Fibroblast of skin of left quadriceps (primary cell): ENCODE measurements around the gene EIF5A.
"Not testable (repeated sequence)": the region's sequence is repeated elsewhere in the genome, so short reads cannot be mapped to it uniquely, and the experiment has no call there.

Source experiments
- DNase-seq, 2 experiments: peaks; one replicate each; pipeline ENCODE4 v3.0.0-alpha.2; 2013; ENCODE audit warnings: low read depth in 2 of 2

Gene EIF5A

DNA sequence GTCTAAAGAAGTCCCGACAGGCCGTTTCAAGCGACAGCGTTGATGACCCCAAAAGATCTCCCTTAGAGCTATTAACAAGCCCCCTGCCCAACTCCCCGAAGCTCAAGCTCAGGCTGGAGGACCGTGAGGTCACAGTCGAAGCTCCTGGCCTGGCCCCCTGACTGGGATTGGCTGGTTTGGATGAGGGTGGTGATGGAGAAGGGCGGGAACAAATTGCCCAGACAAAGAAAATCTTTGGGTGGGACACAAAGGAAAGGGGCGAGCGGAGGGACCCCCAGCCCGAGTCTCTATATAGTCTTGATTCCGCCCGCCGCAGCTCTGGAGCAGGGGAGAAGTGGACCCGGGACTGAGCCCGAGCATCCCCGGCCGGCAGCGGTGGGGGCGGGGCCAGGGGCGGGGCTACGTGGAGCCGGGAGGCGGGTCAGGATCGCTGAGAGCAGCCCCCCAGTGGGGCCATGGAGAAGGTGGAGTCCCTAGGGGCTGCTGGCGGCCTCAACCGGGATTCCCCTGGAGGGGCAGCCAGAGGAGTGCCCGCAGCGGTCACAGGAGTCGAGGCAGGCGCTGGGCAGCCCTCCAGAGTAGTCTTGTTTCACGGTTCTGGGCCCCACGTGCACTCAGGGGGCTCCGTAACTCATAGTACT is 22.7 kb downstream of the EIF5A start:
- DNase-seq: no peak

DNA sequence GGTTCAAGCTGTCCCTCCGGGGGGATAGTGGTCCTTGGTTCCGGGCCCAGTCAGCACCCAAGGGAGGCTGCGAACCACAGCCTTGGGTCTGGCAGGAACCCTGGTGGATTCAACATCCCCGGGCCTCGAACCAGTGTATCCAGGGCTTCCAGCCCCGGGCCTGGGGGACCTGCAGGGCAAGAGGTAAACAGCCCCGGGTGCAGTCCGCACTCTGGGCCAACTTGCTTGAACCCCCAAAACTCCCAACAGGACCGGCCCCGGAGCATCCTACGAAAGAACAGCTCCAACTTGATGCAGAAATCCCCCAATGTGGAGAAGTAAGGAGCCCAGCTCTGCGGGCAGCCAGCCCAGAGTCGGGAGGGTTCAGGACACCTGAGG is 23.2 kb downstream of the EIF5A start:
- no peak for DNase-seq

DNA sequence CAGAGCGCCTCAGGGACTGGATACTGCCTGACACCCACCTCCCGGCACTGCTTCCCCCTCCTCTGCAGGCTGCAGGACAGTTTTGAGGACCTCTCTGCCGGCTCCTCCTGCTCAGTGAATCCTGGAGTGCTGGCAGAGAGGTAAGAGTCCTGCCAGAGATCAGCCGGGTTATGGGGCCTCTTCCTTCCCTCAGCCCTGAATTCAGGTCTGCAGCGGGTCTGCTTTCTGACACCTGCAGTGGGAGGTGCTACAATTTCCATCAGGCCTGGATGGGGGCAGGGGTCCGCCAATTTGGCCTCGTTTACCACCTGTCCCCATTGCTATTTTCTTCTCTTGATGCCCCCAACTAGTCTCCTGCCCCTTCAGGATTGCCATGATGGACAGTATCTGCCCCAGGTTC is 24.7 kb downstream of the EIF5A start:
- no peak for DNase-seq

DNA sequence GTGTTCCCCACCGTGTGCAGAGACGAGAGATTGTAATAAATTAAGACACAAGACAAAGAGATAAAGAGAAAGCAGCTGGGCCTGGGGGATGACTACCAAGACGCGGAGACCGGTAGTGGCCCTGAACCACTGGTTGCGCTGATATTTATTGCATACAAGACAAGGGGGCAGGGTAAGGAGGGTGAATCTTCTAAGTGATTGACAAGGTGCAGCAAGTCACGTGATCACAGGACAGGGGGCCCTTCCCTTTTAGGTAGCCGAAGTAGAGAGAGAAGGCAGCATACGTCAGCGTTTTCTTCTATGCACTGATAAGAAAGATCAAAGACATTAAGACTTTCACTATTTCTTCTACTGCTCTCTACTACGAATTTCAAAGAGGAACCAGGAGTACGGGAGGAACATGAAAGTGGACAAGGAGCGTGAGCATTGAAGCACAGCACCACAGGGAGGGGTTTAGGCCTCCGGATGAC is 25.2 kb downstream of the EIF5A start:
- DNase-seq: not testable (repeated sequence)

DNA sequence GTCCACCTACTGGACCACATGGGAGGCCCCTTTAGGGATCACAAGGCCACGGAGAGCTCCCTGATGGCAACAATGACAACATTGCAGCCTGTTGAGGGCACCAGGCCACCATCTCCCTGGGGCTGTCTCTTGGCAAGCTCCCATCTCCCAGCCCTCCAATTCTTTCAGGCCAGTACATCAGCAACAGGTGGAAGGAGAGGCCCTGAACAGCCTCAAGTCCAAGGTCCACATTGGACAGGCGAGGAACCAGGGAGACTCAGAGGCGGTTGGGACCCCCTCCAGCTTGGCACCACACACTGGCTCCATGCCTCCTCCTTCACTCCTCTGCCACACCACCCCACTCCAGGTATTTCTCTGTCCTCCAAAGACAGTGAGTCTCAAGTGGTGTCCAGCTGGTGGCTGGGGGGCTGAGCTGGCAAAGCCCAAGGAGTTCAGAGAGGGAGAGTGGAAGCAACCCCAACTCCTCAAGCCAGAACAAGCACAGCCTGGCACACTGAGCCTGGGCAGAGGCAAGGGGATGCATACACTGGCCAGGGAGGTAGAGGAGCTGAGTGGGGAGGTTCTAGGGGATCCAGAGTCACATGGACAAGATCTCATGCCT is 27.6 kb downstream of the EIF5A start:
- no peak for DNase-seq

DNA sequence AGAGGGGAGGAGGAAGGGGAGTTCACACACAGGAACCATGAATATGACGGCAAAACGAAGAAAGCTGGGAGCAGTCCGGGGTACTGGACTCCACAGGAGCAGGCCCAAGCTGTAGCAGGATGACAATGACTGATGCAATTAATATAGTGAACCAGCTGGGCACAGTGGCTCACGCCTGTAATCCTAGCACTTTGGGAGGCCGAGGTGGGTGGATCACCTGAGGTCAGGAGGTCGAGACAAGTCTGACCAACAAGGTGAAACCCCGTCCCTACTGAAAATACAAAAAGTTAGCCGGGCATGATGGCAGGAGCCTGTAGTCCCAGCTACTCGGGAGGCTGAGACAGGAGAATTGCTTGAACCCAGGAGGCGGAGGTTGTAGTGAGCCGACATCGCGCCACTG is 28.3 kb downstream of the EIF5A start:
- not testable (repeated sequence) for DNase-seq

DNA sequence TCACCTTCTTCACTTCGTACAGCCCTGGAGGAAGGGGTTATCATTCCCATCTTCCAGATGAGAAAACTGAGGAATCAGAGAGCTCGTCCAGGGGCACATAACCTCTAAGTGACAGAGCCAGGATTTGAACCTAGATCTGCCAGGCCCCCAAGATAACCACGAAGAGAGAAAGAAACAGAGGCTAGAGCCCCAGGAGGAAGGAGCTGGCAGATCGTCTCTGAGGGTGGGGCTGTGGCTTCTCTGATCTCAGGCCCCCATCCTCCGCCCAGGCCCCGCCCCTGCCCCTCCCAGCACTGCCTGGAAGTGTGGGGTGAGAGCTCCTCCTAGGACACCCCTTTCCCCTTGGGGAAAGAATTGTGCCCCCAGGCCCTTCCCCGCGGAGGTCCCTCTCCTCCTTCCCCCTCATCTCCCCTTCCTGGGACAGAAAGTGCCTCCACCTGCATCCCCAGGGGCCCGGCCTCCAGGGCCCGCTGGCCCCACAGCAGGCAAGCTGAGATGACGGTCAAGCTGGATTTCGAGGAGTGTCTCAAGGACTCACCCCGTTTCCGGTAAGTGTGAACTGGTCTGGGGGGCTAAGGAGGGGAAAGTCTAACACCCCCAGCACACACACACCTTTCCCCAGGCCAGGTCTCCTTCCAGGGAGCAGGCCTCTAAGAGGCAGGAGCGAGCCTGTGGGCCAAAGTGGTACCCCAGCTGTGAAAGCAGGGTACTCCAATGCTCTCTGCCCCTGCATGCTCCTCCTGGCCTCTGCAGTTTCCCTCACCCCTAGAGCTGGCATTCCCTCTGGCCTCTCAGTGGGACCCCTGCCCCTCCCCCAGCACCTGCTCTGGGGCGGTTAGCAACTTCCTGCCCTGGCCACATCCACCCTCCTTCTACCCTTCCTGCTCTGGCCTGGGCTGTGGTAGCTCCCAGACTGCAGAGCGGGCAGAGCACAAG is 29.1 kb downstream of the EIF5A start, which contains the start of gene ACAP1:
TSS of gene ACAP1 (plus strand) at position 290 of the 936 bp plus-strand sequence. CDS start at position 496, 206 bp downstream.
- DNase-seq: no peak

DNA sequence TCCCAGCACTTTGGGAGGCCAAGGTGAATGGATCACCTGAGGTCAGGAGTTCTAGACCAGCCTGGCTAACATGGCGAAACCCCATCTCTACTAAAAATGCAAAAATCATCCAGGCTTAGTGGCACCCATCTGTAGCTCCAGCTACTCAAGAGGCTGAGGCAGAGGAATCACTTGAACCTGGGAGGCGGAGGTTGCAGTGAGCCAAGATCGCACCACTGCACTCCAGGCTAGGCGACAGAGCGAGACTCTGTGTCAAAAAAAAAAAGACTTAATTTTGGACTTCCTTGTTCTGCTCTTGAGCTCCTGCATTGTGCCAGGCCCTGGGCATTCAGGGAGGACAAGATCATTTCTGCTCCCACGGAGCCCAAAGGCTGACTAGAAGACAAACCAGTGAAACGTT is 30.2 kb downstream of the EIF5A start:
- not testable (repeated sequence) for DNase-seq

DNA sequence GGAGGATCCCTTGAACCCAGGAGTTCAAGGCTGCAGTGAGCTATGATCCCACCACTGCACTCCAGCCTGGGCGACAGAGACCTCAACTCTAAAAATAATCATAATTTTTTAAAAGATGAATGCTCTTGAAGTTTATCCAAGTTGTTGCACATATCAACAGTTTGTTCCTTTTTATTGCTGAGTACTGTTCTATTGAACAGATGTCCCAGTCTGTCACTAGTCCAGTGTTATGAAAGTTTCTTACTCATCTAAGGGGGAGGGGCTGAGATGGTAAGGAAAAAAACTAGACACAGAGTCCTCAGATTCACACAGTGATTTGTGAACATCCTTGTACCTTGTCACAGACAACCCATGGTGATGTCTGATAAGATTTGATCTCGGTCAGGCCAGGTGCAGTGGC is 32.8 kb downstream of the EIF5A start:
- no peak for DNase-seq

DNA sequence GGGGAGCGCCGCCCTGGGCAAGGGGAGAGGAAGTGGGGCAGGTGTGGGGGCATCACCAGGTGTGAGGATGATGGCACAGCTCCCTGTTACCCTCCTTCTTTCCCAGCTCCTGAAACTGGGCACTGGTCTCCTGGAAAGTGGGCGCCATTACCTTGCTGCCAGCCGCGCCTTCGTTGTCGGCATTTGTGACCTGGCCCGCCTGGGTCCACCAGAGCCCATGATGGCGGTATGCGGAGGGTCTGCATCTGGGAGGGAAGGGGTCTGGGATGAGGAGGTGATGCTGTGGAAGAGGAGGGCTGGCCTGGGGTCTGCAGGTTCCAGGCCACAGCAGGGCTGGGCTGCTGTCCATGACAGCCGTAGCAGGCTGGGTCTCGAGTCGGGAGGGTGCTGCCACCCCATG is 34.4 kb downstream of the EIF5A start:
- no peak for DNase-seq

DNA sequence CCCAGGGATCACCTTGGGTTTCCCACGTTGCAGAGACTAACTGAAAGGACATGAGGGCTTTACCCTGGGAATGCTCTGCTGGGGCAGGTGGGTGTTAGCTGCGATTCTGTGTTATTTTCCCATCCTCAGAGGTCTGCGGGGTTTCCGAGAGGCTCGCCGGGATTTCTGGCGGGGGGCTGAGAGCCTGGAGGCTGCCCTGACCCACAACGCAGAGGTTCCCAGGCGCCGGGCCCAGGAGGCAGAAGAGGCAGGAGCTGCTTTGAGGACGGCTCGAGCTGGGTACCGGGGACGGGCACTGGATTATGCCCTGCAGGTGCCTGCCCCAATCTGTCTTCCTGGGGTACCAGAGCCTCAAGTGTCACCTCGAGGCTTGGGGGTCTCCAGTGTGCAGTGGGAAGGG is 35.8 kb downstream of the EIF5A start:
- DNase-seq: no peak

DNA sequence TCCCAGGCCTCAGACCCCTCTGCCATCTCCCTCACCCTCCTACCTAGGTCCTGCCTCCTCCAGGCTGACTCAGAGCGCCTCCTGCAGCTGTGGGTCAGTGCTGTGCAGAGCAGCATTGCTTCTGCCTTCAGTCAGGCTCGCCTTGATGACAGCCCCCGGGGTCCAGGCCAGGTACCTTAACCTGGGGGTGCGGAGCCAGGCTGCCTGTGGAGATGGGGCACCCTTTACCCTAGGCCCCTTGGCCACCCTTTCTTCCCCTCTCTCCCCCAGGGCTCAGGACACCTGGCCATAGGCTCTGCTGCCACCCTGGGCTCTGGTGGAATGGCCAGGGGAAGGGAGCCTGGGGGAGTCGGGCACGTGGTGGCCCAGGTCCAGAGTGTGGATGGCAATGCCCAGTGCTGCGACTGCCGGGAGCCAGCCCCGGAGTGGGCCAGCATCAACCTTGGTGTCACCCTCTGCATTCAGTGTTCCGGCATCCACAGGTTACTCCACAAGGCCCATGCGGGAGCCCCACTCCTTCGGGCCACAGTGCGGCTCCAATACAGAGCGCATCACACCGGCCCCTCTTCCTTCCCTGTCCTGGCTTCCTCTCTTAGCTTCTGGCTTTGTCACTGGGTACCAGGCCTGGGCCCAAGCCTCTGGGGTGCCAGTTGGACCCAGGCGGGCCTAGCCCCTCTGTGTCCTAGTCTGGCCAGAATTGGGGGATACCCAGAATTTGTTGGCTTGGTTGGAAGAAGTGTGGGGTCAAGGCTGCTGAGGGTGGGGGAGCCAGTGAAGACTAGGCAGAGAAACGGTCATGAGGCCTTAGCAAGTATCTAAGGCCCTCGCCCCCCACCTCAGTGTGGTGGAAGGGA is 39.6 kb downstream of the EIF5A start:
- DNase-seq: no peak

DNA sequence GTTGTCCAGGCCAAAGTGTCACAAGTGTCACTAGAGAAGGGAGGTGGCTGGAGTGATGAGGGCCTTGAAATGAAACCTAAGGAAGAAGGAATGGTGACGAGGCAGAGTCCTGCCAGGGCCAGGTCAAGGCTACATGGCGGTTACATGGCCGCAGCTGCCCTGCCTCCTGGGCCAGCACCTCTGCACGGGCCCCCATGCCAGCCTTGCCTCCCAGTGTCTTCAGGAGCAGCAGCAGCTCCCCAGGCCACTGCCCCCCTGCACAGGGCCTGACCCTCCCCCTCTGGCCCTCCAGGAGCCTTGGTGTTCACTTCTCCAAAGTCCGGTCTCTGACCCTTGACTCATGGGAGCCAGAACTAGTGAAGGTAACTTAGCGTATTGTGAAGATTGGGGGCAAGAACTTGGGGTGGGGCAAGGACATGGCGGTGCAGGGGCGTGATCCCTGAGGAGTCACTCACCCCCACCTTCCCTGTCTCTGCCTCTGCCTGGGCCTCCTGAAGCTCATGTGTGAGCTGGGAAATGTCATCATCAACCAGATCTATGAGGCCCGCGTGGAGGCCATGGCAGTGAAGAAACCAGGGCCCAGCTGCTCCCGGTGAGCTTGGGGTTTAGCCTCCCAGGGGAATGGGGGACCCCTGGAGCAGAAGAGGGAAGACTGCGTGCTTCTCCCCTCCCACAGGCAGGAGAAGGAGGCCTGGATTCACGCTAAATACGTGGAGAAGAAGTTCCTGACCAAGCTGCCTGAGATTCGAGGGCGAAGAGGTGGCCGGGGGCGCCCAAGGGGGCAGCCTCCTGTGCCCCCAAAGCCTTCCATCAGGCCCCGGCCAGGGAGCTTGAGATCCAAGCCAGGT is 40.4 kb downstream of the EIF5A start:
- no peak for DNase-seq

DNA sequence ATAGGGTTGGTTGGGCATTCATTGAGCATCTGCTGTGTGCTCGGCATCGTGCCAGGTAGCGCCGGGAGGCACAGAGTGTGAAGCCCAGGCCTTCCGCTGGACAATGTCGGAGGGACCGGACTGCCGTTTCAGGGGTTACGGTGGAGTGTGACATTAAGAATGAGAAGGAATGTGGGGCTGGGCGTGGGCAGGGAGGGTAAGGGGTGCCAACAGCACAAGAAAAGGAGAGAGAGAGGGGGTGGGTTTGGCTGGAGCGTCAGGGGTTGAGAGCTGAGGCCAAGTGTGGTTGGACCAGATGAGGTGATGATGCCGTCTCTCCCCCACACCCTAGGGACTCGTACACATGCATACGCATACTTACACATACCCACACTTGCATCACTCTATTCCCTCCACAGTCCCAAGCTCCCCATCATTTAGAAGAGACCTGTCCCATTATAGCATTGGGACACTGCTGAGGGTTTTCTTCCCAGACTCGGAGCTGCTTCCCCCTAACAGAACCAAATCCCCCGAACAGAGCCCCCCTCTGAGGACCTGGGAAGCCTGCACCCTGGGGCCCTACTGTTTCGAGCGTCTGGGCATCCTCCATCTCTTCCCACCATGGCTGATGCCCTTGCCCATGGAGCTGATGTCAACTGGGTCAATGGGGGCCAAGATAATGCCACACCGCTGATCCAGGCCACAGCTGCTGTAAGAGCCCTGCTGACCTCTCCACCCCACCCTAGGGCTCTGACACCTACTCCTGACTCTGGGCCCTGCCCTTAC is 41.2 kb downstream of the EIF5A start:
- DNase-seq: no peak

DNA sequence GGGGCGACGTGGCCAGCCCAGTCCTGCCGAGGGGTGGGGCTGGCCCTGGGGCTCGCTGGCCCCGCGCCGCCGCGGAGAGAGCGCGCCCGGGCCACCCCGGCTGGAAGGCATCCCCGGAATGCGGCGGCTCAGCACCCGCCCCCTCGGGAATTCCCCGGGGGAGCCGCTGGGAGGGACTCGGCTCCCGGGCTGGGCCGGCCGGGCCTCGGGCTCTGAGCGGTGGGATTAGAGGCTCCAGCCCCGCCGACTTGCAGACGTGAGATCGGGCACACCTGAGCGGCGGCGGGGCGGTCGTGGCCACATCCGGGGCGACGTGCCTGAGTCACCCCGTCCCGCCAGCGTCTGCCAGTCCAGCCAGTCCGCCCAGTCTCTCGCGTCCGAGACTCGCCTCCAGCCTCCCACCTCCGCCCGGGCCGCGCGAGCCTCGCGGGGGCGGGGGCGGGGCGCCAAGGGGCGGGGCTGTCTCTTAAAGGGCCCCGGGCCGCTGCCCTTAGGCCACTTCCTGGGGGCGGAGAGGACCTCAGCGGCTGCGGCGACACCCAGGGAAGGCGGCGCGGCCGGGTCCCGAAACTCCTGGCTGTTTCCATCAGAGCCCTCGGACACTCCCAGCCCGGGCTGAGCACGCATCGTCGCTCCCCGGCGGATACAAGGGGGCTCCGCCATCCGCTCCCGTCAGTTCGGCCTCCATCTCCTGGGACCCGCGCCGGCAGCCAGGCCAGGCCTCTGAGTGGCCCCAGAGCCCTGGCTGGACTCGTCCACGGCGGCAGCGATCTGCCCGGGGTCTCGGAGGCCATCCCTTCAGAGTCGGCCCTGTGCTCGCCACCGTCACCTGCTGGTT is 44.5 kb downstream of the EIF5A start, which contains the start of gene KCTD11:
TSS of gene KCTD11 (plus strand) at position 498 of the 838 bp plus-strand sequence.
- peak; percentile 86 to 88 for DNase-seq

DNA sequence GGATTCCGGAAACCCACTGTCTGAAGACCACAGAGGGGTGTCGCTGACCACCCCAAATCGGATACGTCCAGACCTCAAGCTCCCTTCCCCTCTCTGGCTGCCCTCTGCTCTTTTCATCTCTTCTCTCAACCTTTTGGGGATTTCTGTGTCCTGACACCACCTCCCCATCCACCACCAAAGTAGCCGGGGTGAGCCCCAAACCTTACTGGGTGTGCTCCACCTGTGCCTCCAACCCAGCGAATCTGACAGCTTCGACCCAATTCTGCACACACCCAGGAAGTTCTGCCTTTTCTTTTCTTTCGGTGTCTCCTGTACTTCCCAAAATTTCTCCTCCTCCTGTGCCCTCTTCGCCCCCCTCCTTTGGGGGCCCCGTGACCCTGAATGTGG is 45.1 kb downstream of the EIF5A start:
- no peak for DNase-seq

DNA sequence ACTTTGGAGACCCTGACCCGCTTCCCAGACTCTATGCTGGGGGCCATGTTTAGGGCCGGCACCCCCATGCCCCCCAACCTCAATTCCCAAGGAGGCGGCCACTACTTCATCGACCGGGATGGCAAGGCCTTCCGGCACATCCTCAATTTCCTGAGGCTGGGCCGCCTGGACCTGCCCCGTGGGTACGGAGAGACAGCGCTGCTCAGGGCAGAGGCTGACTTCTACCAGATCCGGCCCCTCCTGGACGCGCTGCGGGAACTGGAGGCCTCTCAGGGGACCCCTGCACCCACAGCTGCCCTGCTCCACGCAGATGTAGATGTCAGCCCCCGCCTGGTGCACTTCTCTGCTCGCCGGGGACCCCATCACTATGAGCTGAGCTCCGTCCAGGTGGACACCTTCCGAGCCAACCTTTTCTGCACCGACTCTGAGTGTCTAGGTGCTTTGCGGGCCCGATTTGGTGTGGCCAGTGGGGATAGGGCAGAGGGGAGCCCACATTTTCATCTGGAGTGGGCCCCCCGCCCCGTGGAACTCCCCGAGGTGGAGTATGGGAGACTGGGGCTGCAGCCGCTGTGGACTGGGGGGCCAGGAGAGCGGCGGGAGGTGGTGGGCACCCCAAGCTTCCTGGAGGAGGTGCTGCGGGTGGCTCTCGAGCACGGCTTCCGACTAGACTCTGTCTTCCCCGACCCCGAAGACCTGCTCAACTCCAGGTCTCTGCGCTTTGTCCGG is 45.6 kb downstream of the EIF5A start:
- DNase-seq: no peak

DNA sequence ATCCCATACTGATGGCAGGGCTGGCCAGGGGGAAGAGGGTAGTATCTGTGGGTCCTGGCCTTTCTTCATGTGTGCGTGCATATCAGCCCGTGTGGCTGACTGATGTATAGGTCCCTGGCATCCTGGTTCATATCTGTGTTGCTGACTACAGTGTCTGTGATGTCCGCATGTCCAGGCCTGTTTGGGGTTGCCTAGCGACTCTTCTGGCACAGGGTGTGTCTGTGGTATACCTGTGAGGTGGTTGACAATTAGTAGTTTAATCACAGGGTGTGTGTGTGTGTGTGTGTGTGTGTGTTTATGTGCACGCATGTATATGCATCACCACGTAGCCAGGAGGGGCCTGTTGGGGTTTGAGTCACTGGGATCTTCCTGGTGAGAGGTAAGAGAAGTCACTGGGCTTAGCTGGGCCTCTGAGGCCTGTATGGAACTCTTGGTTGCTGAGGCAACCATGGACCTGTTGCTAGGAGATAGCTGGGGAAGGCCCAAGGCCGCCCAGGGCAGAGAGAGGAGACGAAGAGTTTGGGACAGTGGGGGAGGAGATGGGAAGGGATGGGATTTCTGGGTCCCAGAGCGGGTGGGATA is 46.9 kb downstream of the EIF5A start:
- no peak for DNase-seq
